HG02938 (cell line): ENCODE data around the gene SQSTM1.

Experiments used
- ATAC-seq: cut with Tn5 transposase; IDR thresholded peaks from one replicate; pipeline ENCODE4 v1.9.1; 2021; ENCODE audit warnings: mild to moderate bottlenecking, moderate library complexity; ENCODE audit not compliant: unreplicated experiment

SQSTM1 gene

GRCh38 chr5:179805529-179806249 is 15.0 kb upstream of the SQSTM1 start:
- ATAC-seq, result no peak

GRCh38 chr5:179806250-179807048 is 14.3 kb upstream of the SQSTM1 start, which contains the start of gene MGAT4B:
Gene MGAT4B, minus strand, starts transcription at chr5:179806866. Its CDS starts 283 bp downstream, at chr5:179806583.
- ATAC-seq, result peak; percentile 45

- ATAC-seq, result no peak
Observed at GRCh38 chr5:179812135-179812825, 8.4 kb upstream of the SQSTM1 start.

GRCh38 chr5:179812997-179813607 is 7.6 kb upstream of the SQSTM1 start:
- ATAC-seq, result no peak

GRCh38 chr5:179814090-179814489 is 6.6 kb upstream of the SQSTM1 start:
- no peak for ATAC-seq

- ATAC-seq, result no peak
Observed at GRCh38 chr5:179815491-179816249, 5.0 kb upstream of the SQSTM1 start.

GRCh38 chr5:179816401-179816795 is 4.3 kb upstream of the SQSTM1 start:
- ATAC-seq, result no peak

GRCh38 chr5:179816796-179817469 is 3.8 kb upstream of the SQSTM1 start:
- ATAC-seq, result no peak

- no peak for ATAC-seq
Observed at GRCh38 chr5:179817470-179817840, 3.2 kb upstream of the SQSTM1 start.

GRCh38 chr5:179817890-179818745 is 2.6 kb upstream of the SQSTM1 start:
- no peak for ATAC-seq

- ATAC-seq, result peak; percentile 50
Observed at GRCh38 chr5:179818746-179819295, 1.9 kb upstream of the SQSTM1 start.

- no peak for ATAC-seq
Observed at GRCh38 chr5:179819296-179820126, 1.2 kb upstream of the SQSTM1 start.

GRCh38 chr5:179820127-179820482 is 600 bp upstream of the SQSTM1 start:
- ATAC-seq, result no peak

- ATAC-seq, result peak; percentile 43
Observed at GRCh38 chr5:179821298-179822058, 773 bp downstream of the SQSTM1 start.

GRCh38 chr5:179822059-179822432 is 1.3 kb downstream of the SQSTM1 start:
- ATAC-seq, result no peak

- no peak for ATAC-seq
Observed at GRCh38 chr5:179822444-179822990, 1.8 kb downstream of the SQSTM1 start.
